ENCODE data around the gene DIS3L2.

DNA sequence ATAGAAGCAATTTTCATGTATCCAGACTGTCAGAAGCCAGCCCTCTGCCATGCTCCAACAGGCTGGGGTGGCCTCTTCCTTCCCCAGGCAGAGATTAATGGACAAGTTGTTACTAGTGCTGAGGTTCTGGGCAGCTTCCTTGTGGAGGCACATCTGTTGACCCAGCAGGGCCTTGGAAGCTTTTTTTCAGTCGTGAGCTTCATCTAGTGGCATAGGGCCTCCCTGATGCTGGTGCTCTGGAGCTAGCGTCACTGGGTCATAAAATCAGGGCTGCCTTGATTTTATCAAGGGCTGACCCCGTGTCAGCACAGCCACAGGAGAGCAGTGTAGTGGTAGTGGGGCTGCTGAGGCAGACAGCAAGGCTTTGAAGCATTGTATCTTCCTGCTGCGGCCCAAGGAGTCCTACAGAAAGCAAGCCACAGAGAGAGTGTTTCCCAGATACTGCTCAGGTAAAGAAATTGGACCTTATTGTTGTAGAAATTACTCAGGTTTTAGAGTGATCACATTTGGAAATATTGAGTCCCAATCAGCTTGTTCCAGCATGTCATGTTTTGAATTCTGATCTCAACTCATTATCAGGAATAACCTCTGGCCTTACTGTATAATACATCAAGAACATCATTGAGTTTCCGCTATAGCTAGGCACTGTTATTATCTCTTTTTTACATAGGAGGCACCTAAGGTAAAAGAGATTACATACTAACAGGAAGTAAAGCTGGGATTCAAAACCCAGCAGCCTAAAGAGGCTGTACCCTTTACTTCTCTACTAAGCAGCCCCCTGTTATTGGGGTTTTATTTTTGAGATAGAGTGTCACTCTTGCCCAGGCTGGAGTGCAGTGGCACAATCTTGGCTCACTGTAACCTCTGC is 324.7 kb downstream of the DIS3L2 start:
- TF ChIP-seq, protein P1, sequence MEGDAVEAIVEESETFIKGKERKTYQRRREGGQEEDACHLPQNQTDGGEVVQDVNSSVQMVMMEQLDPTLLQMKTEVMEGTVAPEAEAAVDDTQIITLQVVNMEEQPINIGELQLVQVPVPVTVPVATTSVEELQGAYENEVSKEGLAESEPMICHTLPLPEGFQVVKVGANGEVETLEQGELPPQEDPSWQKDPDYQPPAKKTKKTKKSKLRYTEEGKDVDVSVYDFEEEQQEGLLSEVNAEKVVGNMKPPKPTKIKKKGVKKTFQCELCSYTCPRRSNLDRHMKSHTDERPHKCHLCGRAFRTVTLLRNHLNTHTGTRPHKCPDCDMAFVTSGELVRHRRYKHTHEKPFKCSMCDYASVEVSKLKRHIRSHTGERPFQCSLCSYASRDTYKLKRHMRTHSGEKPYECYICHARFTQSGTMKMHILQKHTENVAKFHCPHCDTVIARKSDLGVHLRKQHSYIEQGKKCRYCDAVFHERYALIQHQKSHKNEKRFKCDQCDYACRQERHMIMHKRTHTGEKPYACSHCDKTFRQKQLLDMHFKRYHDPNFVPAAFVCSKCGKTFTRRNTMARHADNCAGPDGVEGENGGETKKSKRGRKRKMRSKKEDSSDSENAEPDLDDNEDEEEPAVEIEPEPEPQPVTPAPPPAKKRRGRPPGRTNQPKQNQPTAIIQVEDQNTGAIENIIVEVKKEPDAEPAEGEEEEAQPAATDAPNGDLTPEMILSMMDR (conservative IDR thresholded peaks at IDR 0.05): no peak
- TF ChIP-seq EZH2 (IDR thresholded peaks at IDR 0.05; ENCODE audit: low read depth): no peak
